ENCODE results near the gene TRABD.

The TRABD gene

GRCh38 chr22:50197856-50198623, 12.3 kb downstream of the TRABD start:
- H4K91ac ChIP-seq (ENCODE audit: low read length), result peak overlapping the region; percentile 6
- no peaks in the 10 kb centered on the region for H3K27me3 ChIP-seq (ENCODE audit: control insufficient read depth in 1 of 2, insufficient read depth in 1 of 2, low read length in 2 of 2)
- H4K8ac ChIP-seq (ENCODE audit: low read length), result no peak overlapping the region
- 96% methylated on average over 58 of the region's 61 CpGs for WGBS
- H2AFZ ChIP-seq (ENCODE audit: low read depth, low read length), result no peak overlapping the region
- no peak overlapping the region for H3K18ac ChIP-seq (ENCODE audit: low read depth in 1 of 2, low read length in 2 of 2)
- no peak overlapping the region for H2BK12ac ChIP-seq (ENCODE audit: low read length in 2 of 2)
- H3K4ac ChIP-seq (ENCODE audit: low read depth in 1 of 2, low read length in 2 of 2), result no peak overlapping the region
- no peak overlapping the region for H3K4me3 ChIP-seq (ENCODE audit: insufficient read depth in 1 of 2, low read depth in 1 of 2, low read length in 2 of 2)
- H3K27ac ChIP-seq (ENCODE audit: low read length, poor library complexity, severe bottlenecking), result no peak overlapping the region
- peaks cover 21% of the 10 kb centered on the region for H3K4me1 ChIP-seq (ENCODE audit: control insufficient read depth, insufficient read depth, low read depth, low read length)
- H3K79me1 ChIP-seq (replicated peaks; ENCODE audit: low read length, poor library complexity, severe bottlenecking), result peaks cover 34% of the 10 kb centered on the region
- no peak overlapping the region for H3K9ac ChIP-seq (ENCODE audit: low read length)
- peaks cover 26 to 62% of the 10 kb centered on the region in 2 experiments for H3K36me3 ChIP-seq (ENCODE audit: control insufficient read depth in 1 of 2, insufficient read depth in 2 of 2, low read depth in 1 of 2, low read length in 2 of 2)
- H3K14ac ChIP-seq (ENCODE audit: low read length in 2 of 2), result no peak overlapping the region
- no peak overlapping the region for H2AK5ac ChIP-seq (ENCODE audit: low read length, severe bottlenecking)
- H3K23ac ChIP-seq (ENCODE audit: low read length in 2 of 2), result no peak overlapping the region
- no peak overlapping the region for H2BK5ac ChIP-seq (ENCODE audit: low read depth, low read length, poor library complexity, severe bottlenecking)
- H3K4me2 ChIP-seq (ENCODE audit: low read length, poor library complexity, severe bottlenecking), result no peak overlapping the region
- no peak overlapping the region for H2BK120ac ChIP-seq (ENCODE audit: low read depth, low read length)
- H3K9me3 ChIP-seq (ENCODE audit: control insufficient read depth, low read length), result no peaks in the 10 kb centered on the region
- DNase-seq, result no peak
- H2BK15ac ChIP-seq (ENCODE audit: low read depth, poor library complexity, severe bottlenecking), result no peak overlapping the region

- Histone ChIP-seq H3K18ac (ENCODE audit: low read depth in 1 of 2, low read length in 2 of 2) (no peak overlapping the region), H3K9me3 (ENCODE audit: control insufficient read depth, low read length) (no peaks in the 10 kb centered on the region), H3K23ac (ENCODE audit: low read length in 2 of 2) (no peak overlapping the region), H3K4me1 (ENCODE audit: control insufficient read depth, insufficient read depth, low read depth, low read length) (peaks cover 21% of the 10 kb centered on the region), H3K27me3 (ENCODE audit: control insufficient read depth in 1 of 2, insufficient read depth in 1 of 2, low read length in 2 of 2) (no peaks in the 10 kb centered on the region), H2BK5ac (ENCODE audit: low read depth, low read length, poor library complexity, severe bottlenecking) (no peak overlapping the region), H2BK120ac (ENCODE audit: low read depth, low read length) (no peak overlapping the region), H2AFZ (ENCODE audit: low read depth, low read length) (no peak overlapping the region), H3K36me3 (ENCODE audit: control insufficient read depth in 1 of 2, insufficient read depth in 2 of 2, low read depth in 1 of 2, low read length in 2 of 2) (peaks cover 32 to 56% of the 10 kb centered on the region in 2 experiments), H2BK12ac (ENCODE audit: low read length in 2 of 2) (no peak overlapping the region), H3K79me1 (replicated peaks; ENCODE audit: low read length, poor library complexity, severe bottlenecking) (peaks cover 32% of the 10 kb centered on the region), H3K4ac (ENCODE audit: low read depth in 1 of 2, low read length in 2 of 2) (no peak overlapping the region), H3K4me2 (ENCODE audit: low read length, poor library complexity, severe bottlenecking) (no peak overlapping the region), H2AK5ac (ENCODE audit: low read length, severe bottlenecking) (no peak overlapping the region), H4K91ac (ENCODE audit: low read length) (no peak overlapping the region), H4K8ac (ENCODE audit: low read length) (no peak overlapping the region), H2BK15ac (ENCODE audit: low read depth, poor library complexity, severe bottlenecking) (no peak overlapping the region), H3K14ac (ENCODE audit: low read length in 2 of 2) (no peak overlapping the region), H3K27ac (ENCODE audit: low read length, poor library complexity, severe bottlenecking) (no peak overlapping the region), H3K9ac (ENCODE audit: low read length) (no peak overlapping the region), H3K4me3 (ENCODE audit: insufficient read depth in 1 of 2, low read depth in 1 of 2, low read length in 2 of 2) (no peak overlapping the region)
- DNase-seq, result no peak
- 98% methylated on average over 14 of the region's 16 CpGs for WGBS
Measured at GRCh38 chr22:50198624-50199017, 12.9 kb downstream of the TRABD start.

- H3K27ac ChIP-seq (ENCODE audit: low read length, poor library complexity, severe bottlenecking), result no peak overlapping the region
- H3K4ac ChIP-seq (ENCODE audit: low read depth in 1 of 2, low read length in 2 of 2), result peak overlapping the region in 1 of 2 experiments; percentile 24
- H4K91ac ChIP-seq (ENCODE audit: low read length), result no peak overlapping the region
- H2BK15ac ChIP-seq (ENCODE audit: low read depth, poor library complexity, severe bottlenecking), result no peak overlapping the region
- 94% methylated on average over 18 of the region's 18 CpGs for WGBS
- H3K9me3 ChIP-seq (ENCODE audit: control insufficient read depth, low read length), result no peaks in the 10 kb centered on the region
- H3K14ac ChIP-seq (ENCODE audit: low read length in 2 of 2), result no peak overlapping the region
- peak overlapping the region in 1 of 2 experiments; percentile 78 for H3K4me3 ChIP-seq (ENCODE audit: insufficient read depth in 1 of 2, low read depth in 1 of 2, low read length in 2 of 2)
- peaks cover 21% of the 10 kb centered on the region for H3K4me1 ChIP-seq (ENCODE audit: control insufficient read depth, insufficient read depth, low read depth, low read length)
- H4K8ac ChIP-seq (ENCODE audit: low read length), result no peak overlapping the region
- H3K79me1 ChIP-seq (replicated peaks; ENCODE audit: low read length, poor library complexity, severe bottlenecking), result peaks cover 26% of the 10 kb centered on the region
- no peak overlapping the region for H3K18ac ChIP-seq (ENCODE audit: low read depth in 1 of 2, low read length in 2 of 2)
- no peaks in the 10 kb centered on the region for H3K27me3 ChIP-seq (ENCODE audit: control insufficient read depth in 1 of 2, insufficient read depth in 1 of 2, low read length in 2 of 2)
- no peak overlapping the region for H2BK5ac ChIP-seq (ENCODE audit: low read depth, low read length, poor library complexity, severe bottlenecking)
- no peak overlapping the region for H2AK5ac ChIP-seq (ENCODE audit: low read length, severe bottlenecking)
- no peak overlapping the region for H3K4me2 ChIP-seq (ENCODE audit: low read length, poor library complexity, severe bottlenecking)
- DNase-seq, result no peak
- H2AFZ ChIP-seq (ENCODE audit: low read depth, low read length), result no peak overlapping the region
- no peak overlapping the region for H3K23ac ChIP-seq (ENCODE audit: low read length in 2 of 2)
- peaks cover 28 to 49% of the 10 kb centered on the region in 2 experiments for H3K36me3 ChIP-seq (ENCODE audit: control insufficient read depth in 1 of 2, insufficient read depth in 2 of 2, low read depth in 1 of 2, low read length in 2 of 2)
- peak overlapping the region; percentile 81 for H3K9ac ChIP-seq (ENCODE audit: low read length)
- H2BK120ac ChIP-seq (ENCODE audit: low read depth, low read length), result no peak overlapping the region
- no peak overlapping the region for H2BK12ac ChIP-seq (ENCODE audit: low read length in 2 of 2)
Measured at GRCh38 chr22:50199251-50199721, 13.6 kb downstream of the TRABD start.

- H3K4me1 ChIP-seq (ENCODE audit: control insufficient read depth, insufficient read depth, low read depth, low read length), result peaks cover 19% of the 10 kb centered on the region
- H3K27ac ChIP-seq (ENCODE audit: low read length, poor library complexity, severe bottlenecking), result no peak overlapping the region
- H3K9me3 ChIP-seq (ENCODE audit: control insufficient read depth, low read length), result no peaks in the 10 kb centered on the region
- H3K27me3 ChIP-seq (ENCODE audit: control insufficient read depth in 1 of 2, insufficient read depth in 1 of 2, low read length in 2 of 2), result no peaks in the 10 kb centered on the region
- no peak overlapping the region for H4K91ac ChIP-seq (ENCODE audit: low read length)
- peak overlapping the region; percentile 81 for H3K9ac ChIP-seq (ENCODE audit: low read length)
- H2AK5ac ChIP-seq (ENCODE audit: low read length, severe bottlenecking), result no peak overlapping the region
- H3K4me3 ChIP-seq (ENCODE audit: insufficient read depth in 1 of 2, low read depth in 1 of 2, low read length in 2 of 2), result peak overlapping the region; percentile 78 to 81
- H3K79me1 ChIP-seq (replicated peaks; ENCODE audit: low read length, poor library complexity, severe bottlenecking), result peaks cover 27% of the 10 kb centered on the region
- 13% methylated on average over 21 of the region's 34 CpGs for WGBS
- no peak overlapping the region for H2BK120ac ChIP-seq (ENCODE audit: low read depth, low read length)
- no peak overlapping the region for H2BK15ac ChIP-seq (ENCODE audit: low read depth, poor library complexity, severe bottlenecking)
- peak overlapping the region in 1 of 2 experiments; percentile 74 for H3K23ac ChIP-seq (ENCODE audit: low read length in 2 of 2)
- no peak overlapping the region for H3K14ac ChIP-seq (ENCODE audit: low read length in 2 of 2)
- no peak overlapping the region for H2AFZ ChIP-seq (ENCODE audit: low read depth, low read length)
- H3K4me2 ChIP-seq (ENCODE audit: low read length, poor library complexity, severe bottlenecking), result peak overlapping the region; percentile 98
- H3K36me3 ChIP-seq (ENCODE audit: control insufficient read depth in 1 of 2, insufficient read depth in 2 of 2, low read depth in 1 of 2, low read length in 2 of 2), result peaks cover 26 to 43% of the 10 kb centered on the region in 2 experiments
- peak overlapping the region in 1 of 2 experiments; percentile 85 for H3K4ac ChIP-seq (ENCODE audit: low read depth in 1 of 2, low read length in 2 of 2)
- peak overlapping the region in 1 of 2 experiments; percentile 61 for H3K18ac ChIP-seq (ENCODE audit: low read depth in 1 of 2, low read length in 2 of 2)
- DNase-seq, result peak; percentile 48
- no peak overlapping the region for H2BK5ac ChIP-seq (ENCODE audit: low read depth, low read length, poor library complexity, severe bottlenecking)
- peak overlapping the region in 1 of 2 experiments; percentile 23 for H2BK12ac ChIP-seq (ENCODE audit: low read length in 2 of 2)
- no peak overlapping the region for H4K8ac ChIP-seq (ENCODE audit: low read length)
Measured at GRCh38 chr22:50199829-50200460, 14.2 kb downstream of the TRABD start.

All from mesenchymal stem cell (in vitro differentiated cells and primary cell).